Measurements from ENCODE around the gene GLIS2. TPM values are rescaled to one million over a fixed set of nuclear protein-coding genes. Genes with fewer than 3 reads are reported as not detected.

Gene GLIS2
- not detected for total RNA-seq
- polyA plus RNA-seq (2013, experiment 1 of 2), result 0.34 TPM
- 0.90 TPM for polyA plus RNA-seq (2013, experiment 2 of 2)
- 0 to 0.69 (median 0.06) reads per million in 172 experiments for total RNA-seq

DNA sequence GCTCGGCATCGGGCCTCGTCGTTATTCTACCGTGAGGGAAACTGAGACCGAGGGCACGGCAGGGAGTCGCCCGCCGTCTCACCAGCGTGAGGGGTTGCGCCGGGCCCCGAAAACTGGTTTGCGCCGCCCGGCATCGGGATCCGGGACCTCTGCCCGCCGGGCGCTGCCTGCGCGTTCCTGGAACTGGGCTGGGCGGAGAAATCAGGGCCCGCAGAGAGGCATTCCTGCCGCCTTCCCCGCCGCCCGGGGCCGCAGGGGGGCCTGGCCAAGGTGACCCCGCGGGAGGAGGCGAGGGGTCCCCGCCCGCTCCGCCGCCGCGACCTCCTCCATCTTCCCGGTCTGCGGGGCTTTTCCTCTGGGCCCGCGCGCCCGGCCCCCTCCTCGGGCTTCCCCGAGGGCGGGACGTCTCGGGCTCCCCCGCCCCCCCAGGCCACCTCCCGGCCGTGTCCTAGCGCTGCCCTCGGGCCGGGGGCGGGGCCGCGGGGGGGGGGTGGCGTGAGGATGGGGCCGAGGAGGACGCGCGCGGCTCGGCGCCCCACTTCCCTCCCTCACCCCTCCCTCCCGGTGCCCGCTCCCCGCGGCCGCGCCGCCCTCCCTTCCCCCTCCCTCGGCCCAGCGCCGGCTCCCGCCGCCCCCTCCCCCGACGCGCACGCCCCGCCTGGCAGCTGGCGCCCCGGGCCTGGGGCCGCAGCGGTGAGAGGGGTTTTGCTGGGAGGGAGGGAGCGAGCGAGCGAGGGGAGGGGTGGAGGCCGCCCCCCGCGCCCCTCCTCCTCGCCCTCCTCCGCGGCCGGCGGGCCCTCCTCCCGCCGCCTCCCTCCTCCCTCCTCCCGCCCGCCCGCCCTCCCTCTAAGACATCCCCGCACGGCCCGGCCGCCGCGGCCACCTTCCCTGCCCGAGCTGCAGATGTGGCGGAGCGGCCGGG, at the start of gene GLIS2:
GLIS2 (plus strand) TSS at position 882 of the 922 bp plus-strand sequence. CDS start 16,214 bp downstream, outside the sequence.
- TF ChIP-seq, protein P1, sequence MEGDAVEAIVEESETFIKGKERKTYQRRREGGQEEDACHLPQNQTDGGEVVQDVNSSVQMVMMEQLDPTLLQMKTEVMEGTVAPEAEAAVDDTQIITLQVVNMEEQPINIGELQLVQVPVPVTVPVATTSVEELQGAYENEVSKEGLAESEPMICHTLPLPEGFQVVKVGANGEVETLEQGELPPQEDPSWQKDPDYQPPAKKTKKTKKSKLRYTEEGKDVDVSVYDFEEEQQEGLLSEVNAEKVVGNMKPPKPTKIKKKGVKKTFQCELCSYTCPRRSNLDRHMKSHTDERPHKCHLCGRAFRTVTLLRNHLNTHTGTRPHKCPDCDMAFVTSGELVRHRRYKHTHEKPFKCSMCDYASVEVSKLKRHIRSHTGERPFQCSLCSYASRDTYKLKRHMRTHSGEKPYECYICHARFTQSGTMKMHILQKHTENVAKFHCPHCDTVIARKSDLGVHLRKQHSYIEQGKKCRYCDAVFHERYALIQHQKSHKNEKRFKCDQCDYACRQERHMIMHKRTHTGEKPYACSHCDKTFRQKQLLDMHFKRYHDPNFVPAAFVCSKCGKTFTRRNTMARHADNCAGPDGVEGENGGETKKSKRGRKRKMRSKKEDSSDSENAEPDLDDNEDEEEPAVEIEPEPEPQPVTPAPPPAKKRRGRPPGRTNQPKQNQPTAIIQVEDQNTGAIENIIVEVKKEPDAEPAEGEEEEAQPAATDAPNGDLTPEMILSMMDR (IDR thresholded peaks at IDR 0.05), result no peak
- CTCF ChIA-PET, result interaction anchor here (0.7 kb wide), 1 partner anchor 61 kb away, joined by 3 read pairs; no protein-coding TSS in a partner anchor
- H3K4me3 Mint-ChIP-seq, result peak within 1 kb of the TSS; percentile 99
- POLR2A ChIA-PET, result interaction anchor here (0.7 to 1.7 kb wide), 3 partner anchors 9 to 42 kb away, joined by 3 to 6 read pairs (median 4); partner anchors contain the start of gene TFAP4
- no peaks in the 10 kb centered on the region for H3K36me3 ChIP-seq (ENCODE audit: insufficient read depth, low read length)
- ATAC-seq (ENCODE audit: poor library complexity) (peak; percentile 28), DNase-seq (peak in 5 of 14 experiments; percentile 16 to 66 (median 51))
- H3K27ac ChIP-seq (ENCODE audit: low read depth in 1 of 2, low read length in 2 of 2), result no peak within 1 kb of the TSS
- no peaks in the 10 kb centered on the region for H3K9me3 Mint-ChIP-seq
- peaks cover 26 to 33% of the 10 kb centered on the region in 2 experiments for H3K27me3 ChIP-seq (ENCODE audit: control insufficient read depth in 1 of 2, insufficient read depth in 2 of 2, low read length in 2 of 2)
- H3K4me1 ChIP-seq (ENCODE audit: insufficient read depth, low read length), result peaks cover 44% of the 10 kb centered on the region
- no peak within 1 kb of the TSS for H3K27ac Mint-ChIP-seq
- H3K4me3 ChIP-seq (ENCODE audit: low read length), result peak within 1 kb of the TSS; percentile 45
- H3K9me3 ChIP-seq (ENCODE audit: control insufficient read depth in 1 of 2, insufficient read depth in 1 of 2, low read length in 2 of 2), result peaks cover 0 to 4% of the 10 kb centered on the region in 2 experiments
- peaks cover 17% of the 10 kb centered on the region for H3K27me3 Mint-ChIP-seq
- H3K4me1 Mint-ChIP-seq (ENCODE audit: low read depth), result peaks cover 11% of the 10 kb centered on the region
- H3K36me3 Mint-ChIP-seq (ENCODE audit: low read depth), result no peaks in the 10 kb centered on the region
- intact Hi-C loops (cut with DNase I, micrococcal nuclease), result no loop called here

DNA sequence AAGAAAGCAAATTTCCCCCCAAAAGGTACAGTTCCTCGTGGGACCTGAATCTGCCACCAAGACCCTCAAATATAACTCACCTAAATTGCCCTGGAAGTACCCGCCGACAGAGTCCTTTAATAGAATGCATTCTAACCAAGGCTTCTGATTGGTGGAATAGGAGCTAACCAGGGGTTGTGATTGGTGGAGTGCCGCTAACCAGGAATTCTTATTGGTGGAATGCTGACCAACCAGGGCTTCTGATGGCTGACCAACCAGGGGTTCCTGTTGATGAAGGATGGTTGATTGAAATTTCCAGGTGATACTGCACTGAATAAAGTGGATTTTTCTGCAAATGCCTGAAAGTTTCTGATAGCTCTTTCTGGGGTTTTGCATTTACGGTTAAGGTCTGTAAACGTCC, 49.5 kb upstream of the GLIS2 start:
- Histone ChIP-seq H3K4me3 (ENCODE audit: low read length) (no peak overlapping the region), H3K27me3 (ENCODE audit: control insufficient read depth in 1 of 2, insufficient read depth in 2 of 2, low read length in 2 of 2) (no peaks in the 10 kb centered on the region), H3K9me3 (ENCODE audit: control insufficient read depth in 1 of 2, insufficient read depth in 1 of 2, low read length in 2 of 2) (peaks cover 0 to 4% of the 10 kb centered on the region in 2 experiments), H3K4me1 (ENCODE audit: insufficient read depth, low read length) (peaks cover 16% of the 10 kb centered on the region), H3K27ac (ENCODE audit: low read depth in 1 of 2, low read length in 2 of 2) (no peak overlapping the region), H3K36me3 (ENCODE audit: insufficient read depth, low read length) (peaks cover 17% of the 10 kb centered on the region)
- intact Hi-C loops (cut with DNase I, micrococcal nuclease), result no loop called here
- no peak for DNase-seq
- Mint-ChIP-seq H3K36me3 (ENCODE audit: low read depth) (peaks cover 18% of the 10 kb centered on the region), H3K4me3 (no peak overlapping the region), H3K4me1 (ENCODE audit: low read depth) (peaks cover 14% of the 10 kb centered on the region), H3K27ac (peak overlapping the region; percentile 27), H3K9me3 (no peaks in the 10 kb centered on the region), H3K27me3 (no peaks in the 10 kb centered on the region)
- TF ChIP-seq, protein P1 (IDR thresholded peaks at IDR 0.05), result no peak
- ChIA-PET CTCF (interaction anchor here (4.7 kb wide), 1 partner anchor 13 kb away, joined by 36 read pairs; no protein-coding TSS in a partner anchor), POLR2A (interaction anchor here (0.6 kb wide), 1 partner anchor 13 kb away, joined by 3 read pairs; no protein-coding TSS in a partner anchor)
- no peak for ATAC-seq (ENCODE audit: poor library complexity)

GRCh38 chr16:4270091-4270490, 45.8 kb upstream of the GLIS2 start:
- Histone ChIP-seq H3K27me3 (ENCODE audit: control insufficient read depth in 1 of 2, insufficient read depth in 2 of 2, low read length in 2 of 2) (no peaks in the 10 kb centered on the region), H3K36me3 (ENCODE audit: insufficient read depth, low read length) (no peaks in the 10 kb centered on the region), H3K27ac (ENCODE audit: low read depth in 1 of 2, low read length in 2 of 2) (no peak overlapping the region), H3K4me3 (ENCODE audit: low read length) (no peak overlapping the region), H3K4me1 (ENCODE audit: insufficient read depth, low read length) (peaks cover 25% of the 10 kb centered on the region), H3K9me3 (ENCODE audit: control insufficient read depth in 1 of 2, insufficient read depth in 1 of 2, low read length in 2 of 2) (no peaks in the 10 kb centered on the region)
- no peak overlapping the region for H3K27ac Mint-ChIP-seq
- peaks cover 5% of the 10 kb centered on the region for H3K27me3 Mint-ChIP-seq
- ChIA-PET CTCF (interaction anchor here (7.0 kb wide), 1 partner anchor 17 kb away, joined by 83 read pairs; no protein-coding TSS in a partner anchor), POLR2A (interaction anchor here (4.8 to 5.4 kb wide), 2 partner anchors 16 to 39 kb away, joined by 48 to 179 read pairs; no protein-coding TSS in a partner anchor)
- TF ChIP-seq, protein P1 (IDR thresholded peaks at IDR 0.05), result no peak
- peaks cover 21% of the 10 kb centered on the region for H3K36me3 Mint-ChIP-seq (ENCODE audit: low read depth)
- no peaks in the 10 kb centered on the region for H3K9me3 Mint-ChIP-seq
- no peak for ATAC-seq (ENCODE audit: poor library complexity)
- peak overlapping the region; percentile 89 for H3K4me3 Mint-ChIP-seq
- peaks cover 11% of the 10 kb centered on the region for H3K4me1 Mint-ChIP-seq (ENCODE audit: low read depth)
- intact Hi-C loops (cut with DNase I, micrococcal nuclease), result loop anchor here (2.0 to 5.0 kb wide), 3 partner anchors 37 to 497 kb away; partner anchors contain the start of genes PAM16 (in 1 of the 2) and ZNF500 (in 1 of the 2)
- no peak for DNase-seq

Data from CD4-positive, alpha-beta T cell (primary cell).